Activated CD4-positive, alpha-beta T cell treated with anti-CD3 and anti-CD28 coated beads, Interleukin-2, amount 50 U/mL, for 24 hours (primary cell): ENCODE results near the gene NCOR2.
A peak's percentile ranks its signal among the peaks of the same experiment; 100 is the strongest.
"Not testable (repeated sequence)": the region's sequence is repeated elsewhere in the genome, so short reads cannot be mapped to it uniquely, and the experiment has no call there.

Experiments
- DNase-seq, 2 donors: peaks; one replicate each; pipeline ENCODE4 v3.0.0-alpha.2; 2020; ENCODE audit warnings: low read depth in 1 of 2, low spot score in 1 of 2

NCOR2 gene

GRCh38 chr12:124601706-124602105, 34.3 kb upstream of the NCOR2 start:
- DNase-seq = no peak

- no peak for DNase-seq
These were observed 31.9 kb upstream of the NCOR2 start for GRCh38 chr12:124599074-124599999.

- no peak for DNase-seq
These were observed 29.6 kb upstream of the NCOR2 start for GRCh38 chr12:124597041-124597440.

GRCh38 chr12:124595444-124595843, 28.0 kb upstream of the NCOR2 start:
- no peak for DNase-seq

- no peak for DNase-seq
These were observed 27.4 kb upstream of the NCOR2 start for GRCh38 chr12:124594851-124595250.

GRCh38 chr12:124593851-124594401, 26.5 kb upstream of the NCOR2 start:
- no peak for DNase-seq

GRCh38 chr12:124593176-124593575, 25.8 kb upstream of the NCOR2 start:
- DNase-seq = no peak

- DNase-seq = no peak
These were observed 25.2 kb upstream of the NCOR2 start for GRCh38 chr12:124592481-124593160.

- DNase-seq = no peak
These were observed 24.6 kb upstream of the NCOR2 start for GRCh38 chr12:124592050-124592449.

- DNase-seq = no peak
These were observed 23.0 kb upstream of the NCOR2 start for GRCh38 chr12:124590447-124590846.

- DNase-seq = peak in 1 of 2 donors; percentile 27
These were observed 21.4 kb upstream of the NCOR2 start for GRCh38 chr12:124588751-124589267.

GRCh38 chr12:124588018-124588634, 20.7 kb upstream of the NCOR2 start:
- DNase-seq = no peak

GRCh38 chr12:124586756-124587155, 19.3 kb upstream of the NCOR2 start:
- DNase-seq = no peak

- DNase-seq = not testable (repeated sequence)
These were observed 17.1 kb upstream of the NCOR2 start for GRCh38 chr12:124584494-124584893.

- no peak for DNase-seq
These were observed 16.4 kb upstream of the NCOR2 start for GRCh38 chr12:124583854-124584253.

- no peak for DNase-seq
These were observed 14.7 kb upstream of the NCOR2 start for GRCh38 chr12:124582108-124582424.

GRCh38 chr12:124581307-124582107, 14.1 kb upstream of the NCOR2 start:
- no peak for DNase-seq

GRCh38 chr12:124579921-124580517, 12.6 kb upstream of the NCOR2 start:
- no peak for DNase-seq

- no peak for DNase-seq
These were observed 11.4 kb upstream of the NCOR2 start for GRCh38 chr12:124578854-124579253.

GRCh38 chr12:124578445-124578844, 11.0 kb upstream of the NCOR2 start:
- DNase-seq = no peak
